GM23338 (cell line): ENCODE data around the gene TEX9. TPM values are rescaled to one million over a fixed set of nuclear protein-coding genes. Genes with fewer than 3 reads are reported as not detected.

ENCODE experiments used
- ATAC-seq: fragments of 200-7000 bp; cut with Tn5 transposase; 3 replicates; pipeline ENCODE4 v1.9.1; 2020
- DNase-seq: peaks from one replicate; pipeline ENCODE4 v3.0.0-alpha.2; 2015; ENCODE audit warnings: low spot score
- H2AFZ ChIP-seq: fragments of 200-600 bp; sonication (generic); 2 replicates; pipeline ENCODE4 v1.8.0; 2016; ENCODE audit warnings: antibody characterized with exemption, mild to moderate bottlenecking, moderate library complexity
- H3F3A ChIP-seq: fragments of 200-600 bp; sonication (generic); replicated peaks from 2 replicates; pipeline ENCODE4 v1.8.0; 2017; ENCODE audit warnings: antibody characterized with exemption, mixed run types, low read depth
- H3K27ac ChIP-seq: fragments of 200-600 bp; sonication (generic); 2 replicates; pipeline ENCODE4 v1.6.1; 2016; ENCODE audit warnings: low read depth
- H3K27me3 ChIP-seq: fragments of 200-600 bp; sonication (generic); 2 replicates; pipeline ENCODE4 v1.8.0; 2016; ENCODE audit warnings: mild to moderate bottlenecking, mixed run types, moderate library complexity; ENCODE audit not compliant: insufficient read depth
- H3K36me3 ChIP-seq: fragments of 200-600 bp; sonication (generic); 2 replicates; pipeline ENCODE4 v1.8.0; 2016; ENCODE audit warnings: mild to moderate bottlenecking; ENCODE audit not compliant: insufficient read depth
- H3K4me1 ChIP-seq: fragments of 200-600 bp; sonication (generic); 2 replicates; pipeline ENCODE4 v1.8.0; 2016; ENCODE audit warnings: mild to moderate bottlenecking, moderate library complexity; ENCODE audit not compliant: insufficient read depth
- H3K4me2 ChIP-seq: fragments of 200-600 bp; sonication (generic); 2 replicates; pipeline ENCODE4 v1.7.1; 2017; ENCODE audit warnings: mixed run types
- H3K4me3 ChIP-seq: fragments of 200-600 bp; sonication (generic); 2 replicates; pipeline ENCODE4 v1.6.1; 2016; ENCODE audit warnings: mixed run types
- H3K79me2 ChIP-seq: fragments of 200-600 bp; sonication (generic); replicated peaks from 2 replicates; pipeline ENCODE4 v1.8.0; 2017; ENCODE audit warnings: mild to moderate bottlenecking; ENCODE audit not compliant: insufficient read depth
- H3K9me2 ChIP-seq: fragments of 200-600 bp; sonication (generic); 2 replicates; pipeline ENCODE4 v1.8.0; 2017; ENCODE audit not compliant: insufficient read depth
- H4K20me1 ChIP-seq: fragments of 200-600 bp; sonication (generic); replicated peaks from 2 replicates; pipeline ENCODE4 v1.8.0; 2017; ENCODE audit warnings: mild to moderate bottlenecking; ENCODE audit not compliant: insufficient read depth
- H3K27ac Mint-ChIP-seq: 2 replicates; pipeline ENCODE4 v1.8.0; 2020; ENCODE audit warnings: inconsistent platforms, mild to moderate bottlenecking, moderate library complexity, mixed read lengths
- H3K27me3 Mint-ChIP-seq: 3 replicates; pipeline ENCODE4 v1.8.0; 2022; ENCODE audit warnings: low read depth, mild to moderate bottlenecking, moderate library complexity, mixed read lengths, inconsistent platforms; ENCODE audit not compliant: insufficient read depth, poor library complexity
- H3K36me3 Mint-ChIP-seq: 3 replicates; pipeline ENCODE4 v1.8.0; 2021; ENCODE audit warnings: low read depth, mild to moderate bottlenecking, inconsistent platforms, moderate library complexity, mixed read lengths
- H3K4me1 Mint-ChIP-seq: 3 replicates; pipeline ENCODE4 v1.8.0; 2020; ENCODE audit warnings: mild to moderate bottlenecking, inconsistent platforms, mixed read lengths
- H3K4me3 Mint-ChIP-seq: 3 replicates; pipeline ENCODE4 v1.8.0; 2021; ENCODE audit warnings: moderate library complexity, mild to moderate bottlenecking, inconsistent platforms, mixed read lengths
- H3K9me3 Mint-ChIP-seq: 3 replicates; pipeline ENCODE4 v1.8.0; 2020; ENCODE audit warnings: moderate library complexity, mild to moderate bottlenecking, inconsistent platforms, mixed read lengths
- CREB1 ChIP-seq: fragments of 250-450 bp; sonication (Bioruptor Pico); IDR thresholded peaks from 2 replicates; pipeline ENCODE4 v1.5.0; 2020; ENCODE audit warnings: low read depth, mild to moderate bottlenecking, moderate library complexity
- ETS1 ChIP-seq: IDR thresholded peaks from 2 replicates; pipeline ENCODE4 v1.6.1; 2016; ENCODE audit warnings: antibody characterized with exemption
- NANOG ChIP-seq: IDR thresholded peaks from 2 replicates; pipeline ENCODE4 v1.6.1; 2016; ENCODE audit warnings: antibody characterized with exemption, borderline replicate concordance
- POLR2AphosphoS5 ChIP-seq: IDR thresholded peaks from 2 replicates; pipeline ENCODE4 v1.6.1; 2016; ENCODE audit warnings: antibody characterized with exemption, low read depth
- REST ChIP-seq: IDR thresholded peaks from one replicate; pipeline ENCODE4 v1.6.1; 2018; ENCODE audit warnings: antibody characterized with exemption; ENCODE audit not compliant: unreplicated experiment
- ZNF331 ChIP-seq: fragments of 250-450 bp; sonication (Bioruptor Pico); IDR thresholded peaks from 2 replicates; pipeline ENCODE4 v1.5.0; 2020; ENCODE audit warnings: low read depth, mild to moderate bottlenecking, moderate library complexity
- polyA plus RNA-seq: library from polyadenylated mRNA; unstranded; fragments of >200 nt; fragmentation: Nextera tagmentation; extraction: Ambion mirVana; gene quantifications from 2 replicates; pipeline ENCODE4 v1.2.1, GENCODE V29; 2016
- total RNA-seq: library from RNA; depleted of rRNA; stranded (reverse); fragments of >200 nt; shearing (Covaris generic); gene quantifications from 2 replicates; pipeline ENCODE4 v1.2.3, GENCODE V29; 2014

TEX9 gene
- total and polyA plus RNA-seq, 2 experiments from 2014 or later = 19.6 to 21.8 TPM

GRCh38 chr15:56325186-56325585 lies 40.0 kb upstream of the TEX9 start:
- H3K36me3 Mint-ChIP-seq = no peaks in the 10 kb centered on the region
- no peaks in the 10 kb centered on the region for H3K79me2 ChIP-seq
- H3K4me3 ChIP-seq = no peak overlapping the region
- H3F3A ChIP-seq = no peaks in the 10 kb centered on the region
- H3K27ac Mint-ChIP-seq = no peak overlapping the region
- no peaks in the 10 kb centered on the region for H3K36me3 ChIP-seq
- no peak overlapping the region for H3K4me3 Mint-ChIP-seq
- TF ChIP-seq POLR2AphosphoS5 = no peak
- no peak for TF ChIP-seq NANOG
- no peak for TF ChIP-seq CREB1 (CRISPR knock-in tag)
- TF ChIP-seq ETS1 = no peak
- no peaks in the 10 kb centered on the region for H3K9me3 Mint-ChIP-seq
- no peak overlapping the region for H3K27ac ChIP-seq
- H3K9me2 ChIP-seq = peaks cover 10% of the 10 kb centered on the region
- no peaks in the 10 kb centered on the region for H3K27me3 ChIP-seq
- no peaks in the 10 kb centered on the region for H4K20me1 ChIP-seq
- DNase-seq = no peak
- no peak for ATAC-seq
- no peaks in the 10 kb centered on the region for H3K27me3 Mint-ChIP-seq
- no peak overlapping the region for H3K4me2 ChIP-seq
- 0 out of 2 replicates have a peak, but pooled peaks cover 9% of the 10 kb centered on the region for H3K4me1 ChIP-seq
- H2AFZ ChIP-seq = no peak overlapping the region
- peaks cover 6% of the 10 kb centered on the region; the same call in 2 of the 3 replicates for H3K4me1 Mint-ChIP-seq

- H3K4me1 ChIP-seq = 0 out of 2 replicates have a peak, but pooled peaks cover 9% of the 10 kb centered on the region
- H3K4me2 ChIP-seq = peak overlapping the region; percentile 34; the same call in 1 of the 2 replicates
- Mint-ChIP-seq H3K4me1 (peaks cover 6% of the 10 kb centered on the region; the same call in 2 of the 3 replicates), H3K4me3 (no peak overlapping the region), H3K9me3 (peaks cover 10% of the 10 kb centered on the region; the same call in 2 of the 3 replicates), H3K27ac (0 out of 2 replicates have a peak overlapping the region, but pooled peaks have one; percentile 9), H3K27me3 (no peaks in the 10 kb centered on the region), H3K36me3 (no peaks in the 10 kb centered on the region)
- H4K20me1 ChIP-seq = no peaks in the 10 kb centered on the region
- DNase-seq (peak; percentile 12), ATAC-seq (no peak; the same call in 2 of the 3 replicates)
- peaks cover 10% of the 10 kb centered on the region for H3K9me2 ChIP-seq
- no peak overlapping the region for H3K27ac ChIP-seq
- no peaks in the 10 kb centered on the region for H3K79me2 ChIP-seq
- no peaks in the 10 kb centered on the region for H3K27me3 ChIP-seq
- TF ChIP-seq ZNF331 (CRISPR knock-in tag) = no peak
- TF ChIP-seq CREB1 (CRISPR knock-in tag) = no peak
- no peak for TF ChIP-seq ETS1
- no peak for TF ChIP-seq REST
- H2AFZ ChIP-seq = peak overlapping the region; percentile 90
- H3K36me3 ChIP-seq = 0 out of 2 replicates have a peak, but pooled peaks cover 1% of the 10 kb centered on the region
- H3F3A ChIP-seq = no peaks in the 10 kb centered on the region
- no peak overlapping the region for H3K4me3 ChIP-seq
These were observed 37.3 kb upstream of the TEX9 start for GRCh38 chr15:56327721-56328502.
